ENCODE results near the gene SSUH2. TPM values are rescaled to one million over a fixed set of nuclear protein-coding genes. Genes with fewer than 3 reads are reported as not detected.

The SSUH2 gene
- total RNA-seq, 4 donors from 2014 or later, result 0.70 to 1.5 TPM; not detected in 2

DNA sequence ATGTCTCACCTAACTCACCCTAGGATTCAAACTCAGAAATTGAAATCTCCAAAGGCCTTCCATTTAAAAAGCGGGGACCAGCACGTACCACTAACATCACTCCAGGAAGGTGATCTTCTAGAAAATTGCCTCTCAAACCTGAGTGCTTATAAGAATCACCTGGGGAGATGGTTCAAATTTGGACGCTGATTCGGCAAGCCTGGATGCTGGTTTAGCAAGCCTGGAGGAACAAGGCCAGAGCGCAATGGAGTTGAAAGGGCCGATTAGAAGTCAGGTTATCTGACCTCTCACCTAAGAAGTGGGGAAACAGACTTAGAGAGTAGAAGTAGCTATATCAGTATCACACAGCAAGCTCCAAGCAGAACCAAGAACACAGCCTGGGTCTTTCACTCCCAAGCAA is 68.2 kb downstream of the SSUH2 start:
- intact Hi-C loops (cut with DNase I; ENCODE audit: low total_unique reads), result no loop called here
- no peaks in the 10 kb centered on the region for H3K9me3 ChIP-seq
- H3K4me1 ChIP-seq, result peaks cover 0 to 4% of the 10 kb centered on the region in 2 donors
- H3K27me3 ChIP-seq, result no peaks in the 10 kb centered on the region
- DNase-seq, result no peak
- no peak overlapping the region for H3K27ac ChIP-seq
- TF ChIP-seq, protein P1, sequence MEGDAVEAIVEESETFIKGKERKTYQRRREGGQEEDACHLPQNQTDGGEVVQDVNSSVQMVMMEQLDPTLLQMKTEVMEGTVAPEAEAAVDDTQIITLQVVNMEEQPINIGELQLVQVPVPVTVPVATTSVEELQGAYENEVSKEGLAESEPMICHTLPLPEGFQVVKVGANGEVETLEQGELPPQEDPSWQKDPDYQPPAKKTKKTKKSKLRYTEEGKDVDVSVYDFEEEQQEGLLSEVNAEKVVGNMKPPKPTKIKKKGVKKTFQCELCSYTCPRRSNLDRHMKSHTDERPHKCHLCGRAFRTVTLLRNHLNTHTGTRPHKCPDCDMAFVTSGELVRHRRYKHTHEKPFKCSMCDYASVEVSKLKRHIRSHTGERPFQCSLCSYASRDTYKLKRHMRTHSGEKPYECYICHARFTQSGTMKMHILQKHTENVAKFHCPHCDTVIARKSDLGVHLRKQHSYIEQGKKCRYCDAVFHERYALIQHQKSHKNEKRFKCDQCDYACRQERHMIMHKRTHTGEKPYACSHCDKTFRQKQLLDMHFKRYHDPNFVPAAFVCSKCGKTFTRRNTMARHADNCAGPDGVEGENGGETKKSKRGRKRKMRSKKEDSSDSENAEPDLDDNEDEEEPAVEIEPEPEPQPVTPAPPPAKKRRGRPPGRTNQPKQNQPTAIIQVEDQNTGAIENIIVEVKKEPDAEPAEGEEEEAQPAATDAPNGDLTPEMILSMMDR (IDR thresholded peaks at IDR 0.05), result no peak
- TF ChIP-seq POLR2A (IDR thresholded peaks at IDR 0.05), result no peak
- H3K36me3 ChIP-seq, result no peaks in the 10 kb centered on the region
- H3K4me3 ChIP-seq, result no peak overlapping the region

DNA sequence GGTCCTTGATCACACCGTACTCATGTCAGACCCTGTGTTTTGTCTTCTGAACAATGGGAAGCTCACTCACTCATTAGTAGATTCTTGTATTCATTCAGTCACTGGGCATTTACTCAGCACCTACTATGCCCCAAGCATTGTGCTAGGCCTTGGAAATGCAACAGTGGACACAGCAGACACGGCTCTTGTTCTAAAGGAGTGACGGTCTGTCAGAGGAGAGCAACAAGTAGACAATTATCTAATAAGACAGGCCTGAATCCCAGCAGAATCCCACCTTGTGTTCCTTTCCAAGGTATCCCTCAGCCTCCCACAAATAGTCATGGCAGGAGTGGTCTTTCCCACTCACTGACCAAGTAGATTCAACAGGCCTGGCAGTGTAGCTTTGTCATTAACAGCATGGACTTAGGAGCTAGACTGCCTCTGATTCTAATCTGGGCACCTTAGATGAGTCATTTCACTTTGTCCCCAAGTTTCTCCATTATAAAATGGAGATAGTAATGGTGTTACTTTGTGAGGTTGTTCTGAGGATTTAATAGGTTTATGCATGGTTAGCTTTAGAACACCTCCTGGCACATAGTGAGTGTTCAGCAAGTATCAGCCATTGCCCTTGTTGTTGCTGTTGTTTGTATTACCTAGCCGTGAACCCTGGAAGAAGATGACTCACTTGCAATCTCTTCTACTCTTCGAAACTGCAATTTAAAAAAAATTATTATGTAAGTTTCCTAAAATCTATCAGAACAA is 69.1 kb downstream of the SSUH2 start:
- TF ChIP-seq, protein P1 (IDR thresholded peaks at IDR 0.05), result no peak
- no peak for TF ChIP-seq POLR2A (IDR thresholded peaks at IDR 0.05)
- Histone ChIP-seq H3K27me3 (no peaks in the 10 kb centered on the region), H3K4me3 (no peak overlapping the region), H3K36me3 (no peaks in the 10 kb centered on the region), H3K27ac (no peak overlapping the region), H3K9me3 (no peaks in the 10 kb centered on the region), H3K4me1 (peaks cover 0 to 4% of the 10 kb centered on the region in 2 donors)
- no peak for DNase-seq
- intact Hi-C loops (cut with DNase I; ENCODE audit: low total_unique reads), result no loop called here

DNA sequence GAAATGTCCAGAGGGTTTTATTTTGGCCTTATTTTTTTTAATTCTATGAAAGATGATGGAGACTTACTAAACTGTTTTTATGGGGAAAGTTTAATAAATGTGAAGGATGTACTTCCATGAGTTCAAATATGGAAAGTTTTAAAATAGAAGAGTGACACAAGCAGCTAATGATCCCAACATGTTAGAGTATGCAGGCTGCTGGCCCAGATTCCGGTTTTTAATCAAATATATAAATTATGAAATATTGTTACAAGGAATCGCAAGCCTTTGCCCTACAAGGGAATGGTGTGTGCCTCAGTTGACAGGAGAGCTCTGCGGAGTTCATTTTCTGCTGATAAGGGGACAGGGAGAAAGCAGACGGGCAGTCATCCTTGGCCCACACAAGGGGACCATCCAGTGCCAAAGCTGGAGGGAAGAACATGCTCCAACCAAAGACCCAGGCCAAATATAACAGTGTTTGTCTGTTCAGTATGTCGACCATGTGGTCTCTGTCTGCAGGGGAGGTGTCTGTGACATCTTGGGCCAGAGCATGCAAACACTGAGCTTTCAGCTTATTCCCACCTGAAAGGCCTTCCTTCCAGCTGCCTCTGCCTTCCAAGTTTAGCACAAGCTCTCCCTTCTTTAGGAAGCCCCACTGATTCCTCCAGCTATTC is 69.8 kb downstream of the SSUH2 start:
- no peak for TF ChIP-seq POLR2A (IDR thresholded peaks at IDR 0.05)
- TF ChIP-seq, protein P1 (IDR thresholded peaks at IDR 0.05), result no peak
- no peaks in the 10 kb centered on the region for H3K36me3 ChIP-seq
- H3K4me3 ChIP-seq, result no peak overlapping the region
- H3K9me3 ChIP-seq, result no peaks in the 10 kb centered on the region
- peaks cover 0 to 4% of the 10 kb centered on the region in 2 donors for H3K4me1 ChIP-seq
- H3K27me3 ChIP-seq, result no peaks in the 10 kb centered on the region
- intact Hi-C loops (cut with DNase I; ENCODE audit: low total_unique reads), result no loop called here
- DNase-seq, result no peak
- peak overlapping the region in 1 of 2 donors; percentile 55 for H3K27ac ChIP-seq

DNA sequence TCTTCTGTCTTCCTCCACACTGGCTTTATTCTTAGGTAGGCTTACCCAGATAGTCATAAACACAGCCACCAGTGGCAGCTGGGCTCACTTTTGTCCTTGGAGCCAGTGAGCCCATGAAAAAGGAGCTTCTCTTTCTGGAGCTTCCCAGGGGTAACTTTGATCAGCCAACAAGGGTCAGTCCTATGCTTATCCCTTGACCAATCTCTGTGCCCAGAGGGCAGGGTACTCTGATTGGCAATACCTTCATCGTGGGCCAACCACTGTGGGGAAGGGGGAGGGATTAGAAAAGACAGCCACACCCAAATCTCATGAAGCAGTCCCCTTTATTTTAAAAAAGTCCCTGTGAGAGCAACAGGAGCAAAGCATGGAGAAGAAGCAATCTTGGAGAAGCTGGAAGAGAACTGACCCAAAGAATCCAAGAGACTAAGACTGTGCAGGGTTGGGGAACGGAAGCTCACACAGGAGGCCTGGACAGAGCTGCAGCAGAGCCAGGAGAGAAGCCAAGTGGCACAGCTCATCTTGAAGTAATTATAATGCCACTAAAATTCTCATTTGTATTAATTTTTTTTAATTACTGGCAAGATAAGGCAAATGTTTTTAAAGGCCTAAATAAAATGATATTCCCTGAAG is 70.4 kb downstream of the SSUH2 start:
- TF ChIP-seq POLR2A (IDR thresholded peaks at IDR 0.05), result no peak
- TF ChIP-seq, protein P1 (IDR thresholded peaks at IDR 0.05), result no peak
- no peaks in the 10 kb centered on the region for H3K27me3 ChIP-seq
- H3K4me1 ChIP-seq, result peaks cover 0 to 4% of the 10 kb centered on the region in 2 donors
- H3K9me3 ChIP-seq, result no peaks in the 10 kb centered on the region
- no peak for DNase-seq
- no peak overlapping the region for H3K4me3 ChIP-seq
- no peaks in the 10 kb centered on the region for H3K36me3 ChIP-seq
- intact Hi-C loops (cut with DNase I; ENCODE audit: low total_unique reads), result no loop called here
- peak overlapping the region; percentile 15 to 55 for H3K27ac ChIP-seq

All from uterus (tissue), 4 donors.